ENCODE results near the gene OLA1.

DNA sequence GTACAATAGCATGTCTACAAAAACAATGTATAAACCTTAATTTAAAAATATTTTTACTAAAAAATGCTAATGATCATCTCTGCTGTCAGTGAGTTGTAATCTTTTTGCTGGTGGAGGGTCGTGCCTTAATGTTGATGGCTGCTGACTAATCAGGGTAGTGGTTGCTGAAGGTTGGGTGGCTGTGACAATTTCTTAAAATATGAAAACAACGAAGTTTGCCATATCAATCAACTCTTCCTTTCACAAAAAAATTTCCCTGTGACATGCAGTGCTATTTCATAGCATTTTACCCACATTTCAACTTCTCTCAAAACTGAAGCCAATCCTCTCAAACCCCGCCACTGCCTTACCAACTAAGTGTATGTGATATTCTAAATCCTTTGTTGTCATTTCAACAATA lies 112.4 kb downstream of the OLA1 start:
- no peak for TF ChIP-seq SIN3A (IDR thresholded peaks at IDR 0.05; ENCODE audit: borderline replicate concordance, insufficient read depth, low read length)
- TF ChIP-seq POLR2AphosphoS5 (IDR thresholded peaks at IDR 0.05; ENCODE audit: low read depth, low read length) = no peak
- TF ChIP-seq TAF1 (IDR thresholded peaks at IDR 0.05; ENCODE audit: borderline replicate concordance, insufficient read depth, low read length) = no peak
- no peak for TF ChIP-seq REST (IDR thresholded peaks at IDR 0.05; ENCODE audit: insufficient read depth in 1 of 2, low read depth in 2 of 2, low read length in 2 of 2)

Data from PFSK-1 (cell line).